ENCODE measurements around the gene HADHB.
A peak's percentile ranks its signal among the peaks of the same experiment; 100 is the strongest.

HADHB gene

DNA sequence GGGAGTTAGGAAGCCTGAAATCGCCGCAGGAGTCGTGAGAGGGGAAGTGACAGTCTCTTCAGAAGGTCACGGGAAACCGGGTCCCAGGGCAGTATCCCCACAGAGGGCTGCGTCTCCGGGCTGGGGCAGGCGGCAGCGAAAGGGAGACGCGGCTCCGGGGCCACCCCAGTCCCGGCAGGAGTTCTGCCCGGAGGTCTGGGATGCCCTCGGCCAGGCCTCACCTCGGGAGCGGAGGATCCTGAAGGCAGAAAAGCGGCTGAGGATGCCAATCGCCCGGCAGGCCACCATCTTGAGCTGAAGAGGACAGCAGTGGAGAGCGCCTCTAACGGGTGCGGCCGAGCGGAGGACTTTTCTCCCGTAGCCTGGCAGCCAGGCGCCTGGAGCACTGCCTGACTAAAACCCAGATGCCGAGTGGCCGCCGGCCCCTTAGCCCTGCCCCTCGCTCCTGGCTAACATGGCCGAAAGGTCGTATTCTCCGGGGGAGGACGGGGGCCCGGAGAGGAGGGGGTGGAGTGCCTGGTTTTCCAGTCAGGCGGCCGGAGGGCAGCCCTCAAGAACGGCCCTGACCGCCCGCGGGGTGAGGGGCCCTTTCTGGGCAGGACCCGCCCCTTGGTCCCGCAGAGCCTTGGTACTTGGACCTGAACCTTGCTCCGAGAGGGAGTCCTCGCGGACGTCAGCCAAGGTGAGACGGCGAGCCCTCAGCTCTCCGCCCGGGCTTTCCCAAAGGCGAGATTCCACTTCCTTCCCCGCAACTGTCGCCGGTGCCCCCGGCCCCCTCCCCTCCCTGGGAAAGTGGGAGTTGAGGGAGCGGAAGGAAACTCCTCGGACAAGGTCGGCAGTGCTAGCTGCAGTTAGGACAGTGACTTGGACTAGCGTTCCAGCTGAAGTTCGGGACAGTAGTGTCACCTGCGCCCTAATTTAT, at the start of gene HADHB, which contains the start of gene HADHA:
HADHB (plus strand) TSS at position 631 of the 922 bp plus-strand sequence. CDS start 9,316 bp downstream, outside the sequence.
HADHA (minus strand) TSS at position 324 of the 922 bp plus-strand sequence; CDS start at position 288, 36 bp downstream.
- Histone ChIP-seq H4K20me1 (ENCODE audit: low read depth, low read length) (no peaks in the 10 kb centered on the region), H3F3A (ENCODE audit: insufficient read depth) (no peaks in the 10 kb centered on the region)

DNA sequence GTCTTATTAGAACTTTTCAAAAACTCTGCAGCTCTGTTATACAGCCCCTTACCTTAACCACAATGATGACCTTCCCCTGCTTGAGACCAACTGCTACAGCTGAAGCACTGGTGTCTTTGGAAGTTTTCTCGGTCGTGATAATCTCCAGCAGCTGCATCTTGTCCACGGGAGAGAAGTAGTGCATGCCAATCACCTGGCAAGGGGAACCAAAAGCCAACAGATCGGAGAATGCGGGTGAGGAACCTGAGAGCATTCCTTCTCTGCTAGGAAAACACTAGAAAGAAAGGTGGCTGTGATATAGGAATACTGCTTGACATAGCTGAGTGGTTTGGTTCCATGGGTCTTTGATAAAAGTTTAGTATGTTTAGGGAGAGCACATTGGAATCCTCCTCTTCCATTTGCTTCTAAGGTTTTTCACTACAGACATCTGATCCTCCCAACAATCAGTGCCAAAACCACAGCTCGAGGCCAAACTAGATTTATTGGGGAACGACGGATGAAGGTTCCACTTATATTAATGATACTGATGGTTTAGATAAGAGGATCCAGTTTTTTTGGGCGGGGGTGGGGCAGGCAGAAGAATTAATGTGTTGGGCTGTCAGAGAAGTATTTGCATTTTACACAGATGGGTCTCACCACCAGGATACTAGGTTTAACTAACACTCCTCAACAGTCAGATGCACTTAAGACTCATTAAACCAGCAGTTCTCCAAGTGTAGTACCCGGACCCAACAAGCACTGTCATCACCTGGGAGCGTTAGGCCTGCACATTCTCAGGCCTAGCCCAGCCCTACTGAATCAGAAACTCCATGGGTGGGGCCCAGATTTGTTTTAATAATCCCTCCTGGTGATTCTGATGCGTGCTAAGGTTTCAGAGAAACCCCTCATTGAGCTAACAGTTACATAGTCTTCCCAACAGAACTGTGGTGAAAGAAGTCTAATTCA, 49.4 kb upstream of the HADHB start:
- H3K36me3 ChIP-seq (ENCODE audit: low read length) = peaks cover 28% of the 10 kb centered on the region
- no peak overlapping the region for H3K4me3 ChIP-seq (ENCODE audit: insufficient read depth, low read length, poor library complexity, severe bottlenecking)
- no peak overlapping the region for H3K9ac ChIP-seq (ENCODE audit: low read length)
- no peaks in the 10 kb centered on the region for H4K20me1 ChIP-seq (ENCODE audit: low read depth, low read length)
- no peak overlapping the region for H3K4me2 ChIP-seq (ENCODE audit: low read depth, low read length, poor library complexity, severe bottlenecking)
- H3K27me3 ChIP-seq (ENCODE audit: low read length) = no peaks in the 10 kb centered on the region
- no peak overlapping the region for H2AFZ ChIP-seq (ENCODE audit: low read depth, low read length, severe bottlenecking)
- TF ChIP-seq CTCF (IDR thresholded peaks at IDR 0.05; ENCODE audit: insufficient read depth, low read length, poor library complexity, severe bottlenecking) = no peak
- no peak for TF ChIP-seq EZH2phosphoT487 (conservative IDR thresholded peaks at IDR 0.05; ENCODE audit: low read length)
- no peaks in the 10 kb centered on the region for H3K9me2 ChIP-seq (replicated peaks; ENCODE audit: insufficient read depth, low read length)
- H3K79me2 ChIP-seq (ENCODE audit: insufficient read depth, low read length) = no peaks in the 10 kb centered on the region
- 0 out of 2 replicates have a peak, but pooled peaks cover 5% of the 10 kb centered on the region for H3K9me3 ChIP-seq (ENCODE audit: insufficient read depth, low read length)
- no peak overlapping the region for H3K27ac ChIP-seq (ENCODE audit: low read depth, low read length)
- no peaks in the 10 kb centered on the region for H3F3A ChIP-seq (ENCODE audit: insufficient read depth)

More for the DNA sequence above, at the start of gene HADHB, which contains the start of gene HADHA:
- no peaks in the 10 kb centered on the region for H3K27me3 ChIP-seq (ENCODE audit: low read length)
- no peak for TF ChIP-seq EZH2phosphoT487 (conservative IDR thresholded peaks at IDR 0.05; ENCODE audit: low read length)
- no peak for TF ChIP-seq CTCF (IDR thresholded peaks at IDR 0.05; ENCODE audit: insufficient read depth, low read length, poor library complexity, severe bottlenecking)
- peak within 1 kb of the TSS; percentile 50 for H2AFZ ChIP-seq (ENCODE audit: low read depth, low read length, severe bottlenecking)
- peak within 1 kb of the TSS; percentile 75 for H3K4me2 ChIP-seq (ENCODE audit: low read depth, low read length, poor library complexity, severe bottlenecking)
- no peaks in the 10 kb centered on the region for H3K9me2 ChIP-seq (replicated peaks; ENCODE audit: insufficient read depth, low read length)
- peaks cover 94% of the 10 kb centered on the region for H3K79me2 ChIP-seq (ENCODE audit: insufficient read depth, low read length)
- peak within 1 kb of the TSS; percentile 92 for H3K4me3 ChIP-seq (ENCODE audit: insufficient read depth, low read length, poor library complexity, severe bottlenecking)
- peak within 1 kb of the TSS; percentile 73 for H3K9ac ChIP-seq (ENCODE audit: low read length)
- peak within 1 kb of the TSS; percentile 77 for H3K27ac ChIP-seq (ENCODE audit: low read depth, low read length)
- no peaks in the 10 kb centered on the region for H3K9me3 ChIP-seq (ENCODE audit: insufficient read depth, low read length)
- no peaks in the 10 kb centered on the region for H3K36me3 ChIP-seq (ENCODE audit: low read length)

GRCh38 chr2:26196683-26197418, 47.9 kb upstream of the HADHB start:
- no peaks in the 10 kb centered on the region for H3K9me2 ChIP-seq (replicated peaks; ENCODE audit: insufficient read depth, low read length)
- peaks cover 38% of the 10 kb centered on the region for H3K36me3 ChIP-seq (ENCODE audit: low read length)
- TF ChIP-seq EZH2phosphoT487 (conservative IDR thresholded peaks at IDR 0.05; ENCODE audit: low read length) (no peak), CTCF (IDR thresholded peaks at IDR 0.05; ENCODE audit: insufficient read depth, low read length, poor library complexity, severe bottlenecking) (no peak)
- 0 out of 2 replicates have a peak, but pooled peaks cover 5% of the 10 kb centered on the region for H3K9me3 ChIP-seq (ENCODE audit: insufficient read depth, low read length)
- no peak overlapping the region for H2AFZ ChIP-seq (ENCODE audit: low read depth, low read length, severe bottlenecking)
- H3K4me2 ChIP-seq (ENCODE audit: low read depth, low read length, poor library complexity, severe bottlenecking) = no peak overlapping the region
- H4K20me1 ChIP-seq (ENCODE audit: low read depth, low read length) = no peaks in the 10 kb centered on the region
- H3K79me2 ChIP-seq (ENCODE audit: insufficient read depth, low read length) = no peaks in the 10 kb centered on the region
- H3K9ac ChIP-seq (ENCODE audit: low read length) = no peak overlapping the region
- H3K4me3 ChIP-seq (ENCODE audit: insufficient read depth, low read length, poor library complexity, severe bottlenecking) = no peak overlapping the region
- H3K27me3 ChIP-seq (ENCODE audit: low read length) = no peaks in the 10 kb centered on the region
- H3K27ac ChIP-seq (ENCODE audit: low read depth, low read length) = no peak overlapping the region
- no peaks in the 10 kb centered on the region for H3F3A ChIP-seq (ENCODE audit: insufficient read depth)

All from SU-DHL-6 (cell line).